ENCODE data around the gene PMEL. TPM values are rescaled to one million over a fixed set of nuclear protein-coding genes. Genes with fewer than 3 reads are reported as not detected.
"Not testable (repeated sequence)": the region's sequence is repeated elsewhere in the genome, so short reads cannot be mapped to it uniquely, and the experiment has no call there.

Gene PMEL
- polyA plus RNA-seq, 4 donors, result 3.3 to 4.6 (median 4.2) TPM

- peak in 1 of 4 donors; percentile 36 for DNase-seq (ENCODE audit: low read depth in 4 of 4, low spot score in 2 of 4)
Observed at GRCh38 chr12:55925870-55926737, 39.7 kb downstream of the PMEL start.

GRCh38 chr12:55925371-55925770 is 40.5 kb downstream of the PMEL start:
- DNase-seq (ENCODE audit: low read depth in 4 of 4, low spot score in 2 of 4), result no peak

- DNase-seq (ENCODE audit: low read depth in 4 of 4, low spot score in 2 of 4), result not testable (repeated sequence)
Observed at GRCh38 chr12:55923648-55924047, 42.2 kb downstream of the PMEL start.

GRCh38 chr12:55922126-55922525 is 43.7 kb downstream of the PMEL start:
- no peak for DNase-seq (ENCODE audit: low read depth in 4 of 4, low spot score in 2 of 4)

GRCh38 chr12:55919032-55919431 is 46.8 kb downstream of the PMEL start:
- DNase-seq (ENCODE audit: low read depth in 4 of 4, low spot score in 2 of 4), result not testable (repeated sequence)

GRCh38 chr12:55915482-55915859 is 50.4 kb downstream of the PMEL start:
- DNase-seq (ENCODE audit: low read depth in 4 of 4, low spot score in 2 of 4), result no peak

GRCh38 chr12:55912908-55913307 is 52.9 kb downstream of the PMEL start:
- DNase-seq (ENCODE audit: low read depth in 4 of 4, low spot score in 2 of 4), result no peak

- DNase-seq (ENCODE audit: low read depth in 4 of 4, low spot score in 2 of 4), result no peak
Observed at GRCh38 chr12:55909513-55909884, 56.3 kb downstream of the PMEL start.

- DNase-seq (ENCODE audit: low read depth in 4 of 4, low spot score in 2 of 4), result no peak
Observed at GRCh38 chr12:55908726-55909512, 56.9 kb downstream of the PMEL start.

GRCh38 chr12:55906056-55906455 is 59.8 kb downstream of the PMEL start:
- no peak for DNase-seq (ENCODE audit: low read depth in 4 of 4, low spot score in 2 of 4)

Other genes starting within 250 kb of the PMEL start
- 100 to 1,000 TPM; 115 to 162 (median 121) TPM for gene BLOC1S1, start 250.0 kb downstream of the PMEL start, polyA plus RNA-seq (ENCODE audit: insufficient read length in 4 of 4)
- gene RDH5, start 245.6 kb downstream of the PMEL start, polyA plus RNA-seq (ENCODE audit: insufficient read length in 4 of 4), result 10 to 100 TPM; 18.7 to 39.4 (median 30.1) TPM
- gene CD63, start 237.0 kb downstream of the PMEL start, polyA plus RNA-seq (ENCODE audit: insufficient read length in 4 of 4), result 100 to 1,000 TPM; 607 to 729 (median 660) TPM
- 10 to 100 TPM; 18.2 to 29.2 (median 23.1) TPM for gene GDF11, start 222.9 kb downstream of the PMEL start, polyA plus RNA-seq (ENCODE audit: insufficient read length in 4 of 4)
- 100 to 1,000 TPM in 3 of 4 donors, 10 to 100 TPM in 1; 98.8 to 156 (median 114) TPM for gene SARNP, start 148.3 kb downstream of the PMEL start, polyA plus RNA-seq (ENCODE audit: insufficient read length in 4 of 4)
- 10 to 100 TPM; 27.9 to 37.4 (median 31.0) TPM for gene ORMDL2, start 148.0 kb downstream of the PMEL start, polyA plus RNA-seq (ENCODE audit: insufficient read length in 4 of 4)
- gene DNAJC14, start 136.5 kb downstream of the PMEL start, polyA plus RNA-seq (ENCODE audit: insufficient read length in 4 of 4), result 10 to 100 TPM; 40.0 to 51.0 (median 45.3) TPM
- gene MMP19, start 123.1 kb downstream of the PMEL start, polyA plus RNA-seq (ENCODE audit: insufficient read length in 4 of 4), result 1 to 10 TPM in 2 of 4 donors, under 1 TPM in 2; 0.69 to 1.2 (median 1.0) TPM
- gene PYM1, start 38.1 kb downstream of the PMEL start, polyA plus RNA-seq (ENCODE audit: insufficient read length in 4 of 4), result 10 to 100 TPM; 34.9 to 41.9 (median 36.4) TPM
- gene DGKA, start 34.9 kb downstream of the PMEL start, polyA plus RNA-seq (ENCODE audit: insufficient read length in 4 of 4), result 10 to 100 TPM; 15.8 to 26.4 (median 21.8) TPM
- gene CDK2, start 788 bp upstream of the PMEL start, polyA plus RNA-seq (ENCODE audit: insufficient read length in 4 of 4), result 10 to 100 TPM; 52.0 to 75.1 (median 67.0) TPM
- gene RAB5B, start 8.0 kb upstream of the PMEL start, polyA plus RNA-seq (ENCODE audit: insufficient read length in 4 of 4), result 100 to 1,000 TPM; 155 to 162 (median 160) TPM
- 10 to 100 TPM; 40.9 to 57.7 (median 52.6) TPM for gene SUOX, start 31.2 kb upstream of the PMEL start, polyA plus RNA-seq (ENCODE audit: insufficient read length in 4 of 4)
- 10 to 100 TPM; 13.9 to 26.8 (median 19.6) TPM for gene IKZF4, start 55.0 kb upstream of the PMEL start, polyA plus RNA-seq (ENCODE audit: insufficient read length in 4 of 4)
- gene RPS26, start 75.9 kb upstream of the PMEL start, polyA plus RNA-seq (ENCODE audit: insufficient read length in 4 of 4), result 100 to 1,000 TPM; 119 to 541 (median 268) TPM
- 100 to 1,000 TPM in 1 of 4 donors, 10 to 100 TPM in 3; 57.6 to 108 (median 87.7) TPM for gene ERBB3, start 114.1 kb upstream of the PMEL start, polyA plus RNA-seq (ENCODE audit: insufficient read length in 4 of 4)
- gene PA2G4, start 138.5 kb upstream of the PMEL start, polyA plus RNA-seq (ENCODE audit: insufficient read length in 4 of 4), result 100 to 1,000 TPM; 148 to 165 (median 156) TPM
- gene RPL41, start 150.6 kb upstream of the PMEL start, polyA plus RNA-seq (ENCODE audit: insufficient read length in 4 of 4), result 1,000 to 10,000 TPM; 4,437 to 5,971 (median 5,319) TPM
- gene ZC3H10, start 152.2 kb upstream of the PMEL start, polyA plus RNA-seq (ENCODE audit: insufficient read length in 4 of 4), result 1 to 10 TPM; 5.8 to 8.4 (median 6.2) TPM
- 10 to 100 TPM; 74.7 to 87.1 (median 75.3) TPM for gene ESYT1, start 162.2 kb upstream of the PMEL start, polyA plus RNA-seq (ENCODE audit: insufficient read length in 4 of 4)
- 100 to 1,000 TPM; 158 to 212 (median 171) TPM for gene MYL6B, start 186.5 kb upstream of the PMEL start, polyA plus RNA-seq (ENCODE audit: insufficient read length in 4 of 4)
- gene MYL6, start 192.3 kb upstream of the PMEL start, polyA plus RNA-seq (ENCODE audit: insufficient read length in 4 of 4), result 1,000 to 10,000 TPM; 1,610 to 2,370 (median 1,767) TPM
- gene SMARCC2, start 223.4 kb upstream of the PMEL start, polyA plus RNA-seq (ENCODE audit: insufficient read length in 4 of 4), result 100 to 1,000 TPM in 3 of 4 donors, 10 to 100 TPM in 1; 97.5 to 151 (median 128) TPM

Data from left renal cortex interstitium (tissue), 4 donors.